ENCODE measurements around the gene MEGF8.
A peak's percentile ranks its signal among the peaks of the same experiment; 100 is the strongest.

The MEGF8 gene

GRCh38 chr19:42323473-42323851, 2.0 kb upstream of the MEGF8 start:
- Histone ChIP-seq H2AFZ (ENCODE audit: low read depth, low read length) (no peak overlapping the region), H3K14ac (ENCODE audit: low read length in 2 of 2) (no peak overlapping the region), H3K4ac (ENCODE audit: low read depth in 1 of 2, low read length in 2 of 2) (no peak overlapping the region), H2AK5ac (ENCODE audit: low read length, severe bottlenecking) (no peak overlapping the region), H3K36me3 (ENCODE audit: control insufficient read depth in 1 of 2, insufficient read depth in 2 of 2, low read depth in 1 of 2, low read length in 2 of 2) (no peaks in the 10 kb centered on the region), H3K79me1 (replicated peaks; ENCODE audit: low read length, poor library complexity, severe bottlenecking) (peaks cover 24% of the 10 kb centered on the region), H3K9me3 (ENCODE audit: control insufficient read depth, low read length) (no peaks in the 10 kb centered on the region), H2BK5ac (ENCODE audit: low read depth, low read length, poor library complexity, severe bottlenecking) (no peak overlapping the region), H2BK120ac (ENCODE audit: low read depth, low read length) (no peak overlapping the region), H3K4me2 (ENCODE audit: low read length, poor library complexity, severe bottlenecking) (no peak overlapping the region), H2BK15ac (ENCODE audit: low read depth, poor library complexity, severe bottlenecking) (no peak overlapping the region), H3K23ac (ENCODE audit: low read length in 2 of 2) (no peak overlapping the region), H3K18ac (ENCODE audit: low read depth in 1 of 2, low read length in 2 of 2) (no peak overlapping the region), H4K91ac (ENCODE audit: low read length) (no peak overlapping the region), H3K4me1 (ENCODE audit: control insufficient read depth, insufficient read depth, low read depth, low read length) (peaks cover 28% of the 10 kb centered on the region), H3K4me3 (ENCODE audit: insufficient read depth in 1 of 2, low read depth in 1 of 2, low read length in 2 of 2) (no peak overlapping the region), H3K27ac (ENCODE audit: low read length, poor library complexity, severe bottlenecking) (no peak overlapping the region), H3K27me3 (ENCODE audit: control insufficient read depth in 1 of 2, insufficient read depth in 1 of 2, low read length in 2 of 2) (peaks cover 34 to 40% of the 10 kb centered on the region in 2 experiments), H2BK12ac (ENCODE audit: low read length in 2 of 2) (no peak overlapping the region), H4K8ac (ENCODE audit: low read length) (no peak overlapping the region), H3K9ac (ENCODE audit: low read length) (no peak overlapping the region)
- no peak for DNase-seq
- WGBS, result 14% methylated on average over 23 of the region's 29 CpGs

- Histone ChIP-seq H3K36me3 (ENCODE audit: control insufficient read depth in 1 of 2, insufficient read depth in 2 of 2, low read depth in 1 of 2, low read length in 2 of 2) (no peaks in the 10 kb centered on the region), H3K9me3 (ENCODE audit: control insufficient read depth, low read length) (no peaks in the 10 kb centered on the region), H2BK15ac (ENCODE audit: low read depth, poor library complexity, severe bottlenecking) (peak overlapping the region; percentile 74), H3K4ac (ENCODE audit: low read depth in 1 of 2, low read length in 2 of 2) (no peak overlapping the region), H3K79me1 (replicated peaks; ENCODE audit: low read length, poor library complexity, severe bottlenecking) (peaks cover 30% of the 10 kb centered on the region), H3K23ac (ENCODE audit: low read length in 2 of 2) (peak overlapping the region in 1 of 2 experiments; percentile 51), H2AFZ (ENCODE audit: low read depth, low read length) (no peak overlapping the region), H3K4me1 (ENCODE audit: control insufficient read depth, insufficient read depth, low read depth, low read length) (peaks cover 29% of the 10 kb centered on the region), H2AK5ac (ENCODE audit: low read length, severe bottlenecking) (no peak overlapping the region), H3K4me3 (ENCODE audit: insufficient read depth in 1 of 2, low read depth in 1 of 2, low read length in 2 of 2) (no peak overlapping the region), H2BK5ac (ENCODE audit: low read depth, low read length, poor library complexity, severe bottlenecking) (no peak overlapping the region), H4K8ac (ENCODE audit: low read length) (peak overlapping the region; percentile 38), H2BK12ac (ENCODE audit: low read length in 2 of 2) (no peak overlapping the region), H3K4me2 (ENCODE audit: low read length, poor library complexity, severe bottlenecking) (no peak overlapping the region), H3K9ac (ENCODE audit: low read length) (no peak overlapping the region), H3K14ac (ENCODE audit: low read length in 2 of 2) (no peak overlapping the region), H3K18ac (ENCODE audit: low read depth in 1 of 2, low read length in 2 of 2) (no peak overlapping the region), H3K27ac (ENCODE audit: low read length, poor library complexity, severe bottlenecking) (no peak overlapping the region), H4K91ac (ENCODE audit: low read length) (no peak overlapping the region), H2BK120ac (ENCODE audit: low read depth, low read length) (no peak overlapping the region), H3K27me3 (ENCODE audit: control insufficient read depth in 1 of 2, insufficient read depth in 1 of 2, low read length in 2 of 2) (peaks cover 34 to 40% of the 10 kb centered on the region in 2 experiments)
- 6% methylated on average over 58 of the region's 92 CpGs for WGBS
- DNase-seq, result no peak
Measured at GRCh38 chr19:42323852-42324654, 1.4 kb upstream of the MEGF8 start.

GRCh38 chr19:42324655-42325307, 654 bp upstream of the MEGF8 start:
- Histone ChIP-seq H3K9me3 (ENCODE audit: control insufficient read depth, low read length) (no peaks in the 10 kb centered on the region), H2BK12ac (ENCODE audit: low read length in 2 of 2) (no peak overlapping the region), H3K23ac (ENCODE audit: low read length in 2 of 2) (peak overlapping the region in 1 of 2 experiments; percentile 74), H3K27me3 (ENCODE audit: control insufficient read depth in 1 of 2, insufficient read depth in 1 of 2, low read length in 2 of 2) (peaks cover 34 to 40% of the 10 kb centered on the region in 2 experiments), H3K14ac (ENCODE audit: low read length in 2 of 2) (no peak overlapping the region), H3K9ac (ENCODE audit: low read length) (peak overlapping the region; percentile 51), H2AK5ac (ENCODE audit: low read length, severe bottlenecking) (no peak overlapping the region), H4K91ac (ENCODE audit: low read length) (no peak overlapping the region), H2BK120ac (ENCODE audit: low read depth, low read length) (no peak overlapping the region), H3K27ac (ENCODE audit: low read length, poor library complexity, severe bottlenecking) (no peak overlapping the region), H2BK5ac (ENCODE audit: low read depth, low read length, poor library complexity, severe bottlenecking) (no peak overlapping the region), H3K4ac (ENCODE audit: low read depth in 1 of 2, low read length in 2 of 2) (peak overlapping the region in 1 of 2 experiments; percentile 42), H3K18ac (ENCODE audit: low read depth in 1 of 2, low read length in 2 of 2) (no peak overlapping the region), H2AFZ (ENCODE audit: low read depth, low read length) (peak overlapping the region; percentile 46), H3K79me1 (replicated peaks; ENCODE audit: low read length, poor library complexity, severe bottlenecking) (peaks cover 34% of the 10 kb centered on the region), H3K4me3 (ENCODE audit: insufficient read depth in 1 of 2, low read depth in 1 of 2, low read length in 2 of 2) (peak overlapping the region in 1 of 2 experiments; percentile 58), H2BK15ac (ENCODE audit: low read depth, poor library complexity, severe bottlenecking) (no peak overlapping the region), H3K4me1 (ENCODE audit: control insufficient read depth, insufficient read depth, low read depth, low read length) (peaks cover 29% of the 10 kb centered on the region), H4K8ac (ENCODE audit: low read length) (no peak overlapping the region), H3K36me3 (ENCODE audit: control insufficient read depth in 1 of 2, insufficient read depth in 2 of 2, low read depth in 1 of 2, low read length in 2 of 2) (no peaks in the 10 kb centered on the region), H3K4me2 (ENCODE audit: low read length, poor library complexity, severe bottlenecking) (peak overlapping the region; percentile 47)
- no peak for DNase-seq
- WGBS, result 5% methylated on average over 33 of the region's 38 CpGs
